Heart left ventricle (tissue), 16 donors: ENCODE measurements around the gene FBXO21. TPM values are rescaled to one million over a fixed set of nuclear protein-coding genes. Genes with fewer than 3 reads are reported as not detected.
A peak's percentile ranks its signal among the peaks of the same experiment; 100 is the strongest.

Source experiments
- ATAC-seq, 4 donors: fragments of 200-7000 bp; cut with Tn5 transposase; one replicate each; pipeline ENCODE4 v1.9.1; 2020 to 2022; ENCODE audit warnings: moderate library complexity in 4 of 4, mild to moderate bottlenecking in 3 of 4, moderate number of reproducible peaks in 1 of 4
- DNase-seq, 5 donors: peaks; one replicate each; pipeline ENCODE4 v3.0.0-alpha.2; 2020
- H3K27ac ChIP-seq, 12 donors: fragments of 200-600 bp; sonication (generic) in 4 of 12; one replicate each; pipeline versions ENCODE4 v1.5.0 to v1.8.0; 2016 to 2022; ENCODE audit warnings: mild to moderate bottlenecking in 2 of 12
- H3K27me3 ChIP-seq, 9 donors: fragments of 200-600 bp; sonication (generic) in 2 of 9; one replicate each; pipeline versions ENCODE4 v1.5.1 to v1.8.0; 2016 to 2022; ENCODE audit warnings: mild to moderate bottlenecking in 3 of 9
- H3K36me3 ChIP-seq, 9 donors: fragments of 200-600 bp; sonication (generic) in 2 of 9; one replicate each; pipeline versions ENCODE4 v1.5.0 to v1.8.0; 2018 to 2022; ENCODE audit warnings: mild to moderate bottlenecking in 2 of 9
- H3K4me1 ChIP-seq, 12 donors: fragments of 200-600 bp; sonication (generic) in 4 of 12; one replicate each; pipeline versions ENCODE4 v1.5.0 to v1.8.0; 2016 to 2022; ENCODE audit warnings: mild to moderate bottlenecking in 3 of 12
- H3K4me3 ChIP-seq, 12 donors: fragments of 200-600 bp; sonication (generic) in 4 of 12; one replicate each; pipeline versions ENCODE4 v1.5.0 to v1.8.0; 2017 to 2022; ENCODE audit warnings: mild to moderate bottlenecking in 9 of 12, moderate library complexity in 4 of 12
- H3K9me3 ChIP-seq, 12 donors: fragments of 200-600 bp; sonication (generic) in 4 of 12; one replicate each; pipeline versions ENCODE4 v1.5.0 to v1.8.0; 2016 to 2022; ENCODE audit warnings: mild to moderate bottlenecking in 1 of 12
- POLR2A ChIP-seq, 2 donors: fragments of 450-650 bp; IDR thresholded peaks; one replicate each; pipeline ENCODE4 v1.6.1; 2017; ENCODE audit warnings: antibody characterized with exemption in 2 of 2, mild to moderate bottlenecking in 2 of 2, moderate library complexity in 2 of 2
- WGBS, 4 donors: extraction: QIAGEN DNeasy Blood & Tissue Kit in 2 of 4; methylation state at CpG; one replicate each; pipeline versions ENCODE4 v1.1.5 to v1.1.7; 2013 to 2018; 5-methylcytosine and 5-hydroxymethylcytosine counted together
- intact Hi-C, 10 donors: fragments of 100-400 bp; cut with DNase I; formaldehyde crosslinking; loops; one replicate each; pipeline versions ENCODE4 v1.11.1 to v1.14.2; 2022
- polyA plus RNA-seq, 2 donors: library from polyadenylated mRNA; stranded (reverse); fragments of 200-250 nt; gene quantifications; one replicate each; pipeline ENCODE4 v1.2.3, GENCODE V29; 2013
- total RNA-seq, 9 donors: library from RNA; depleted of rRNA in 2 of 9; stranded (reverse); fragments of >200 nt in 2 of 9; fragmentation: NEBNext Ultra II Directional in 3 of 9; extraction: Animal tissue kit (Norgen Biotek cat#: 25700) in 3 of 9; gene quantifications; one replicate each; pipeline versions ENCODE4 v1.1.0 to v1.2.4, GENCODE V29; 2016 to 2023
- TF ChIP-seq, protein P1 (sequence below), 12 donors: fragments of 200-600 bp; sonication (generic) in 4 of 12; IDR thresholded peaks; one replicate each; pipeline versions ENCODE4 v1.5.0 to v1.8.0; 2018 to 2022; ENCODE audit warnings: antibody characterized with exemption in 12 of 12, mild to moderate bottlenecking in 5 of 12
- donor health status: ischemic (EF 13 %, LVEDD 7.1; RV severe dilation, severe dysfunction).
- donor health status: healthy with polysubstance abuse.
- donor health status: DM: no; HTN: yes; CAD: no.
- donor health status: DM: no; HTN: no; CAD: no.
- donor health status: ischemic (EF 25% LVEDD 6.9; RV normal size, moderate dysfunction).
- donor health status: ischemic (EF 25% LVEDD 5.7; RV mildly dilated, moderate dysfunction).
- donor health status: healthy.
- donor health status: DM: yes; HTN: yes; CAD: no.
- donor health status: ischemic (EF 35%, LVEDD 5.7; RV mildly dilated, moderate dysfunction).
- donor health status: nonischemic (EF 11% LVEDD 7.7; RV severe dilation, severe dysfunction).
- donor health status: DM: yes; HTN: yes; CAD: no.
- donor health status: PGD.
- donor health status: ischemic (EF 29% LVEDD 5.4; RV normal size, mild dysfunction).
- donor health status: nonischemic (EF 23%, LVEDD 6.1; RV moderate dilation, normal function).

The FBXO21 gene
- total and polyA plus RNA-seq, 11 donors = 10.9 to 82.4 (median 44.1) TPM

- no peak for DNase-seq
- Histone ChIP-seq H3K4me1 (peaks cover 0 to 17% (median 0%) of the 10 kb centered on the region in 12 donors), H3K27ac (no peak overlapping the region), H3K36me3 (peaks cover 0 to 81% (median 54%) of the 10 kb centered on the region in 9 donors), H3K9me3 (no peaks in the 10 kb centered on the region), H3K27me3 (no peaks in the 10 kb centered on the region), H3K4me3 (no peak overlapping the region)
- ATAC-seq = no peak
- intact Hi-C loops = no loop called here
- TF ChIP-seq POLR2A (IDR thresholded peaks at IDR 0.05) = no peak
- TF ChIP-seq, protein P1, sequence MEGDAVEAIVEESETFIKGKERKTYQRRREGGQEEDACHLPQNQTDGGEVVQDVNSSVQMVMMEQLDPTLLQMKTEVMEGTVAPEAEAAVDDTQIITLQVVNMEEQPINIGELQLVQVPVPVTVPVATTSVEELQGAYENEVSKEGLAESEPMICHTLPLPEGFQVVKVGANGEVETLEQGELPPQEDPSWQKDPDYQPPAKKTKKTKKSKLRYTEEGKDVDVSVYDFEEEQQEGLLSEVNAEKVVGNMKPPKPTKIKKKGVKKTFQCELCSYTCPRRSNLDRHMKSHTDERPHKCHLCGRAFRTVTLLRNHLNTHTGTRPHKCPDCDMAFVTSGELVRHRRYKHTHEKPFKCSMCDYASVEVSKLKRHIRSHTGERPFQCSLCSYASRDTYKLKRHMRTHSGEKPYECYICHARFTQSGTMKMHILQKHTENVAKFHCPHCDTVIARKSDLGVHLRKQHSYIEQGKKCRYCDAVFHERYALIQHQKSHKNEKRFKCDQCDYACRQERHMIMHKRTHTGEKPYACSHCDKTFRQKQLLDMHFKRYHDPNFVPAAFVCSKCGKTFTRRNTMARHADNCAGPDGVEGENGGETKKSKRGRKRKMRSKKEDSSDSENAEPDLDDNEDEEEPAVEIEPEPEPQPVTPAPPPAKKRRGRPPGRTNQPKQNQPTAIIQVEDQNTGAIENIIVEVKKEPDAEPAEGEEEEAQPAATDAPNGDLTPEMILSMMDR (IDR thresholded peaks at IDR 0.05) = no peak
- 79 to 86% (median 84%) methylated on average over 7 of the region's 7 CpGs for WGBS, 4 donors
Observed at GRCh38 chr12:117149431-117149830, 40.8 kb downstream of the FBXO21 start.

GRCh38 chr12:117148642-117149041, 41.6 kb downstream of the FBXO21 start:
- intact Hi-C loops = no loop called here
- ATAC-seq (no peak), DNase-seq (no peak)
- Histone ChIP-seq H3K4me1 (peaks cover 0 to 17% (median 0%) of the 10 kb centered on the region in 12 donors), H3K4me3 (no peak overlapping the region), H3K27me3 (no peaks in the 10 kb centered on the region), H3K9me3 (no peaks in the 10 kb centered on the region), H3K36me3 (peaks cover 0 to 81% (median 54%) of the 10 kb centered on the region in 9 donors), H3K27ac (no peak overlapping the region)
- TF ChIP-seq, protein P1 (IDR thresholded peaks at IDR 0.05) = no peak
- no peak for TF ChIP-seq POLR2A (IDR thresholded peaks at IDR 0.05)
- 85 to 94% (median 93%) methylated on average over 6 of the region's 6 CpGs for WGBS, 4 donors

DNA sequence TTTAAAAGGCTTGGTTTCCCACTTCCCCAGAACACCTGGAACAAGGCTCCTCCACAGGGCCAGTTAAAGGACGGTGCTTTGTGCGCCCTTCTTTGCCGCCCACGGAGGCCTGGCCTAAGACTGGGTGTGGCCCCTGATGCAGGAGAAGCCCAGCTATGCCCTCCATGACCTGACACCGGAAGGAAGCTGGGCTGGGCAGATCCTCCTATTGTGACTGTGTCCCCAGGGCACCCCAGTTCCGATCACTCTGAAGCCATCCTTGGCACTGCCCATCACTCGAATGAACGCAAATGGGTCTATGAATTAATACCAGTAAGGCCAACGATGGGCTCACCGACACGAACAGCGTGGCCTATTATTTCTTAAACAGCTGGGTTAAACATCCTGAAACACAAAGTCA, 42.6 kb downstream of the FBXO21 start:
- intact Hi-C loops = no loop called here

DNA sequence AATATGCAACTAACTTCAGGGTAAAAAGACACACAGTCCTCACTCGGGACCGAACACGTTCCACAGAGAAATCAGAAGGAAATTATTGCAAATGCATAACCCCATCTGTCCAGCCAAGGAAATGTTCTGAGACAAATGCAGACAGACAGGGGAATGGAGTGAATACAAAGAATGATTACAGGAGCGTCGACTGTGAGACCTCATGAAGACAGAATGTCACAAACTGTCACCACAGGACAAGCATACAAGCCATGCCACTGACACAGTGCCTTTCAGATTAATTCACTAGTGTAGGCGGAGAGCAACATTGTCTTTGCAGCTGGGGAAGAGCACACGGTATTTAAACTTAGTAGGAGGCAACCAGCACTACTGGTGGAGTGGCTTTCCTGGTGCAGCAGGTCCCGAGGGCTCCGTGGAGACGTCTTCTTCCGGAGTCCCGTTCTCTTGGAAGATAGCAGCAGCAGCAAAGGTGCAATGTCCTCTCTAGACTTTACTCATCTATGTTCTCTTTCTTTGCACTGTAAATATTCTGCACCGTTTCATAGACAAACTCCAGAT, 44.6 kb downstream of the FBXO21 start:
- no peak for DNase-seq
- TF ChIP-seq POLR2A (IDR thresholded peaks at IDR 0.05) = no peak
- TF ChIP-seq, protein P1 (IDR thresholded peaks at IDR 0.05) = no peak
- Histone ChIP-seq H3K4me3 (no peak overlapping the region), H3K4me1 (peaks cover 0 to 12% (median 4%) of the 10 kb centered on the region in 12 donors), H3K27ac (no peak overlapping the region), H3K9me3 (no peaks in the 10 kb centered on the region), H3K36me3 (peaks cover 0 to 80% (median 53%) of the 10 kb centered on the region in 9 donors), H3K27me3 (no peaks in the 10 kb centered on the region)
- ATAC-seq = no peak
- 88 to 90% (median 89%) methylated on average over 13 of the region's 13 CpGs for WGBS, 4 donors
- intact Hi-C loops = no loop called here

More for the DNA sequence above, 42.6 kb downstream of the FBXO21 start:
- ATAC-seq (peak in 3 of 4 donors; percentile 11 to 34 (median 28)), DNase-seq (no peak)
- peaks cover 0 to 81% (median 53%) of the 10 kb centered on the region in 9 donors for H3K36me3 ChIP-seq
- no peak overlapping the region for H3K4me3 ChIP-seq
- 63 to 74% (median 68%) methylated on average over 12 of the region's 12 CpGs for WGBS, 4 donors
- H3K9me3 ChIP-seq = no peaks in the 10 kb centered on the region
- H3K27me3 ChIP-seq = no peaks in the 10 kb centered on the region
- H3K4me1 ChIP-seq = peaks cover 0 to 17% (median 0%) of the 10 kb centered on the region in 12 donors
- no peak for TF ChIP-seq POLR2A (IDR thresholded peaks at IDR 0.05)
- TF ChIP-seq, protein P1 (IDR thresholded peaks at IDR 0.05) = no peak
- H3K27ac ChIP-seq = no peak overlapping the region
